HEK293 (cell line): ENCODE measurements around the gene TNP2.

ENCODE experiments used
- CTCF ChIA-PET: fragments of 350-600 bp; formaldehyde crosslinking; extraction: SDS; loops from one replicate; lab custom pipeline; 2021; ENCODE audit warnings: antibody characterized with exemption; lab: Yijun Ruan, JAX
- POLR2A ChIA-PET: fragments of 300-600 bp; formaldehyde crosslinking; extraction: SDS; loops from one replicate; lab custom pipeline; 2020; ENCODE audit warnings: antibody characterized with exemption, inconsistent platforms; lab: Yijun Ruan, JAX
- H3K27ac ChIP-seq: fragments of 200-500 bp; sonication (Bioruptor generic); 2 replicates; pipeline ENCODE4 v1.5.1; 2014; ENCODE audit warnings: low read depth, low read length, control low read depth, inconsistent platforms; ENCODE audit errors: extremely low read depth
- H3K36me3 ChIP-seq, 2 experiments: fragments of 200-500 bp in 1 of 2; sonication (Bioruptor generic) in 1 of 2; 1 replicate in 1 of 2; 2 replicates in 1 of 2; pipeline ENCODE4 v1.5.1; 2014 to 2017; ENCODE audit warnings: inconsistent platforms in 2 of 2, low read length in 2 of 2; ENCODE audit not compliant: control insufficient read depth in 2 of 2, insufficient read depth in 1 of 2
- H3K4me1 ChIP-seq: fragments of 200-500 bp; sonication (Bioruptor generic); 2 replicates; pipeline ENCODE4 v1.5.1; 2014; ENCODE audit warnings: mild to moderate bottlenecking, low read length, inconsistent platforms; ENCODE audit not compliant: control insufficient read depth, insufficient read depth
- H3K4me3 ChIP-seq: 2 replicates; pipeline ENCODE4 v1.5.1; 2011; ENCODE audit warnings: low read depth, mild to moderate bottlenecking, control low read depth, low read length, moderate library complexity
- H3K9me3 ChIP-seq: fragments of 200-500 bp; sonication (Bioruptor generic); 2 replicates; pipeline ENCODE4 v1.5.1; 2014; ENCODE audit warnings: low read depth, low read length, inconsistent platforms; ENCODE audit not compliant: control insufficient read depth, insufficient read depth
- GFI1B ChIP-seq: fragments of 450-650 bp; formaldehyde crosslinking; IDR thresholded peaks from 2 replicates; pipeline ENCODE4 v1.5.1; 2016; ENCODE audit warnings: missing biosample characterization, missing genetic modification characterization
- ZBTB11 ChIP-seq: fragments of 450-650 bp; formaldehyde crosslinking; conservative IDR thresholded peaks from 2 replicates; pipeline ENCODE4 v1.5.1; 2016; ENCODE audit warnings: low read depth, missing biosample characterization, missing genetic modification characterization
- ZBTB7A ChIP-seq: fragments of 450-650 bp; formaldehyde crosslinking; IDR thresholded peaks from 2 replicates; pipeline ENCODE4 v1.5.1; 2016; ENCODE audit warnings: low read depth, missing biosample characterization, missing genetic modification characterization
- ZFP37 ChIP-seq: fragments of 450-650 bp; formaldehyde crosslinking; IDR thresholded peaks from 2 replicates; pipeline ENCODE4 v1.5.1; 2016; ENCODE audit warnings: missing biosample characterization, missing genetic modification characterization
- ZNF157 ChIP-seq: fragments of 450-650 bp; formaldehyde crosslinking; IDR thresholded peaks from 2 replicates; pipeline ENCODE4 v1.5.1; 2016; ENCODE audit warnings: missing biosample characterization, missing genetic modification characterization
- ZNF174 ChIP-seq: fragments of 450-650 bp; formaldehyde crosslinking; IDR thresholded peaks from 2 replicates; pipeline ENCODE4 v1.5.0; 2017; ENCODE audit warnings: missing biosample characterization, mild to moderate bottlenecking, missing genetic modification characterization
- ZNF2 ChIP-seq: fragments of 450-650 bp; formaldehyde crosslinking; IDR thresholded peaks from 2 replicates; pipeline ENCODE4 v1.5.1; 2016; ENCODE audit warnings: missing biosample characterization, missing genetic modification characterization
- ZNF37A ChIP-seq: fragments of 450-650 bp; IDR thresholded peaks from 2 replicates; pipeline ENCODE4 v1.5.1; 2018; ENCODE audit warnings: missing biosample characterization, missing genetic modification characterization
- ZNF530 ChIP-seq: fragments of 450-650 bp; formaldehyde crosslinking; IDR thresholded peaks from 2 replicates; pipeline ENCODE4 v1.5.1; 2016; ENCODE audit warnings: low read depth, missing biosample characterization, missing genetic modification characterization
- ZNF621 ChIP-seq: fragments of 450-650 bp; formaldehyde crosslinking; IDR thresholded peaks from 2 replicates; pipeline ENCODE4 v1.5.1; 2017; ENCODE audit warnings: missing biosample characterization, missing genetic modification characterization
- ZNF645 ChIP-seq: fragments of 450-650 bp; formaldehyde crosslinking; IDR thresholded peaks from 2 replicates; pipeline ENCODE4; 2016; ENCODE audit warnings: missing biosample characterization, missing genetic modification characterization
- ZNF747 ChIP-seq: fragments of 450-650 bp; formaldehyde crosslinking; IDR thresholded peaks from 2 replicates; pipeline ENCODE4 v1.5.1; 2016; ENCODE audit warnings: missing biosample characterization, missing genetic modification characterization
- ZXDB ChIP-seq: fragments of 450-650 bp; formaldehyde crosslinking; IDR thresholded peaks from 2 replicates; pipeline ENCODE4 v1.5.1; 2016; ENCODE audit warnings: missing biosample characterization, missing genetic modification characterization
- TF ChIP-seq, protein P1 (sequence below): fragments of 450-650 bp; formaldehyde crosslinking; IDR thresholded peaks from 2 replicates; pipeline ENCODE4 v1.5.1; 2016; ENCODE audit warnings: missing biosample characterization, missing genetic modification characterization
- TF ChIP-seq, protein P2 (sequence below): fragments of 450-650 bp; formaldehyde crosslinking; IDR thresholded peaks from 2 replicates; pipeline ENCODE4 v1.5.1; 2017; ENCODE audit warnings: missing biosample characterization, missing genetic modification characterization
- TF ChIP-seq, protein P3 (sequence below): fragments of 450-650 bp; formaldehyde crosslinking; IDR thresholded peaks from 2 replicates; pipeline ENCODE4 v1.5.1; 2017; ENCODE audit warnings: missing biosample characterization, mild to moderate bottlenecking, missing genetic modification characterization, moderate library complexity
- TF ChIP-seq, protein P4 (sequence below): fragments of 450-650 bp; formaldehyde crosslinking; IDR thresholded peaks from 2 replicates; pipeline ENCODE4 v1.5.1; 2016; ENCODE audit warnings: missing biosample characterization, missing genetic modification characterization
- TF ChIP-seq, protein P5 (sequence below): fragments of 450-650 bp; formaldehyde crosslinking; IDR thresholded peaks from 2 replicates; pipeline ENCODE4 v1.5.1; 2016; ENCODE audit warnings: missing biosample characterization, missing genetic modification characterization, low read depth

TNP2 gene

DNA sequence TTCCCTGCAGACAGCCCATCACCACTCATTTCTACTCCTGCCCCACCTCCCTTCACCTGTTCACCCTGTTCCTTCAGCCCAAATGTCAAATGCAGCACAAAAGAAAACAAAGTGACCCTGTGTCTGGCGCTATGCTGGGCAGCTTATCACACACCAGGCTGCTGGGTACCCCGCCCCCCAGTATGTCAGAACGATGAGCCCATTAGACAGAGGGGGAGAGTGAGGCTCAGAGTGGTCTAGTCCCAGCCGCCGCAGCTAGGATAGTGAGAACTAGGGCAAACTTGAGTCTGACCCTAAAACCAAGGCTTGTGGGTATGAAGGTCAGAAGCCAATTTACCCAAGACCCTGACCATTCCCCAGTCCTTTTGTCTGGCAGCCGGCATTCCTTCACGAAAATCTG lies 4.0 kb downstream of the TNP2 start:
- TF ChIP-seq ZNF530 (tag by site-specific recombination) (no peak), ZFP37 (tag by site-specific recombination) (no peak)
- TF ChIP-seq, all 188 proteins: peak for 0
- Histone ChIP-seq H3K9me3 (no peaks in the 10 kb centered on the region), H3K36me3 (no peaks in the 10 kb centered on the region), H3K27ac (no peak overlapping the region), H3K4me3 (no peak overlapping the region), H3K4me1 (no peaks in the 10 kb centered on the region)
- CTCF ChIA-PET, result no interaction called here
- POLR2A ChIA-PET, result no interaction called here

- Histone ChIP-seq H3K27ac (no peak overlapping the region), H3K4me3 (no peak overlapping the region), H3K36me3 (no peaks in the 10 kb centered on the region), H3K4me1 (no peaks in the 10 kb centered on the region), H3K9me3 (no peaks in the 10 kb centered on the region)
- CTCF ChIA-PET, result no interaction called here
- POLR2A ChIA-PET, result no interaction called here
- TF ChIP-seq, protein P1, sequence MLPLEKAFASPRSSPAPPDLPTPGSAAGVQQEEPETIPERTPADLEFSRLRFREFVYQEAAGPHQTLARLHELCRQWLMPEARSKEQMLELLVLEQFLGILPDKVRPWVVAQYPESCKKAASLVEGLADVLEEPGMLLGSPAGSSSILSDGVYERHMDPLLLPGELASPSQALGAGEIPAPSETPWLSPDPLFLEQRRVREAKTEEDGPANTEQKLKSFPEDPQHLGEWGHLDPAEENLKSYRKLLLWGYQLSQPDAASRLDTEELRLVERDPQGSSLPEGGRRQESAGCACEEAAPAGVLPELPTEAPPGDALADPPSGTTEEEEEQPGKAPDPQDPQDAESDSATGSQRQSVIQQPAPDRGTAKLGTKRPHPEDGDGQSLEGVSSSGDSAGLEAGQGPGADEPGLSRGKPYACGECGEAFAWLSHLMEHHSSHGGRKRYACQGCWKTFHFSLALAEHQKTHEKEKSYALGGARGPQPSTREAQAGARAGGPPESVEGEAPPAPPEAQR (tag by site-specific recombination), result no peak
- TF ChIP-seq, protein P2, sequence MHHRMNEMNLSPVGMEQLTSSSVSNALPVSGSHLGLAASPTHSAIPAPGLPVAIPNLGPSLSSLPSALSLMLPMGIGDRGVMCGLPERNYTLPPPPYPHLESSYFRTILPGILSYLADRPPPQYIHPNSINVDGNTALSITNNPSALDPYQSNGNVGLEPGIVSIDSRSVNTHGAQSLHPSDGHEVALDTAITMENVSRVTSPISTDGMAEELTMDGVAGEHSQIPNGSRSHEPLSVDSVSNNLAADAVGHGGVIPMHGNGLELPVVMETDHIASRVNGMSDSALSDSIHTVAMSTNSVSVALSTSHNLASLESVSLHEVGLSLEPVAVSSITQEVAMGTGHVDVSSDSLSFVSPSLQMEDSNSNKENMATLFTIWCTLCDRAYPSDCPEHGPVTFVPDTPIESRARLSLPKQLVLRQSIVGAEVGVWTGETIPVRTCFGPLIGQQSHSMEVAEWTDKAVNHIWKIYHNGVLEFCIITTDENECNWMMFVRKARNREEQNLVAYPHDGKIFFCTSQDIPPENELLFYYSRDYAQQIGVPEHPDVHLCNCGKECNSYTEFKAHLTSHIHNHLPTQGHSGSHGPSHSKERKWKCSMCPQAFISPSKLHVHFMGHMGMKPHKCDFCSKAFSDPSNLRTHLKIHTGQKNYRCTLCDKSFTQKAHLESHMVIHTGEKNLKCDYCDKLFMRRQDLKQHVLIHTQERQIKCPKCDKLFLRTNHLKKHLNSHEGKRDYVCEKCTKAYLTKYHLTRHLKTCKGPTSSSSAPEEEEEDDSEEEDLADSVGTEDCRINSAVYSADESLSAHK, result no peak
- TF ChIP-seq ZBTB11 (tag by site-specific recombination), result no peak
- no peak for TF ChIP-seq ZNF747 (tag by site-specific recombination)
- TF ChIP-seq ZNF2 (tag by site-specific recombination), result no peak
- TF ChIP-seq ZNF645 (tag by site-specific recombination), result no peak
- TF ChIP-seq ZNF174 (tag by site-specific recombination), result no peak
- TF ChIP-seq ZNF37A, result no peak
- no peak for TF ChIP-seq ZXDB
- no peak for TF ChIP-seq ZFP37 (tag by site-specific recombination)
- TF ChIP-seq, protein P3, sequence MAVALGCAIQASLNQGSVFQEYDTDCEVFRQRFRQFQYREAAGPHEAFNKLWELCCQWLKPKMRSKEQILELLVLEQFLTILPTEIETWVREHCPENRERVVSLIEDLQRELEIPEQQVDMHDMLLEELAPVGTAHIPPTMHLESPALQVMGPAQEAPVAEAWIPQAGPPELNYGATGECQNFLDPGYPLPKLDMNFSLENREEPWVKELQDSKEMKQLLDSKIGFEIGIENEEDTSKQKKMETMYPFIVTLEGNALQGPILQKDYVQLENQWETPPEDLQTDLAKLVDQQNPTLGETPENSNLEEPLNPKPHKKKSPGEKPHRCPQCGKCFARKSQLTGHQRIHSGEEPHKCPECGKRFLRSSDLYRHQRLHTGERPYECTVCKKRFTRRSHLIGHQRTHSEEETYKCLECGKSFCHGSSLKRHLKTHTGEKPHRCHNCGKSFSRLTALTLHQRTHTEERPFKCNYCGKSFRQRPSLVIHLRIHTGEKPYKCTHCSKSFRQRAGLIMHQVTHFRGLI (tag by site-specific recombination), result no peak
- TF ChIP-seq ZNF621 (tag by site-specific recombination), result no peak
- no peak for TF ChIP-seq ZNF157 (tag by site-specific recombination)
- TF ChIP-seq ZBTB7A (tag by site-specific recombination), result no peak
- TF ChIP-seq, protein P4, sequence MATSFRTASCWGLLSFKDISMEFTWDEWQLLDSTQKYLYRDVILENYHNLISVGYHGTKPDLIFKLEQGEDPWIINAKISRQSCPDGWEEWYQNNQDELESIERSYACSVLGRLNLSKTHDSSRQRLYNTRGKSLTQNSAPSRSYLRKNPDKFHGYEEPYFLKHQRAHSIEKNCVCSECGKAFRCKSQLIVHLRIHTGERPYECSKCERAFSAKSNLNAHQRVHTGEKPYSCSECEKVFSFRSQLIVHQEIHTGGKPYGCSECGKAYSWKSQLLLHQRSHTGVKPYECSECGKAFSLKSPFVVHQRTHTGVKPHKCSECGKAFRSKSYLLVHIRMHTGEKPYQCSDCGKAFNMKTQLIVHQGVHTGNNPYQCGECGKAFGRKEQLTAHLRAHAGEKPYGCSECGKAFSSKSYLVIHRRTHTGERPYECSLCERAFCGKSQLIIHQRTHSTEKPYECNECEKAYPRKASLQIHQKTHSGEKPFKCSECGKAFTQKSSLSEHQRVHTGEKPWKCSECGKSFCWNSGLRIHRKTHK (tag by site-specific recombination), result no peak
- no peak for TF ChIP-seq GFI1B (tag by site-specific recombination)
- TF ChIP-seq, protein P5, sequence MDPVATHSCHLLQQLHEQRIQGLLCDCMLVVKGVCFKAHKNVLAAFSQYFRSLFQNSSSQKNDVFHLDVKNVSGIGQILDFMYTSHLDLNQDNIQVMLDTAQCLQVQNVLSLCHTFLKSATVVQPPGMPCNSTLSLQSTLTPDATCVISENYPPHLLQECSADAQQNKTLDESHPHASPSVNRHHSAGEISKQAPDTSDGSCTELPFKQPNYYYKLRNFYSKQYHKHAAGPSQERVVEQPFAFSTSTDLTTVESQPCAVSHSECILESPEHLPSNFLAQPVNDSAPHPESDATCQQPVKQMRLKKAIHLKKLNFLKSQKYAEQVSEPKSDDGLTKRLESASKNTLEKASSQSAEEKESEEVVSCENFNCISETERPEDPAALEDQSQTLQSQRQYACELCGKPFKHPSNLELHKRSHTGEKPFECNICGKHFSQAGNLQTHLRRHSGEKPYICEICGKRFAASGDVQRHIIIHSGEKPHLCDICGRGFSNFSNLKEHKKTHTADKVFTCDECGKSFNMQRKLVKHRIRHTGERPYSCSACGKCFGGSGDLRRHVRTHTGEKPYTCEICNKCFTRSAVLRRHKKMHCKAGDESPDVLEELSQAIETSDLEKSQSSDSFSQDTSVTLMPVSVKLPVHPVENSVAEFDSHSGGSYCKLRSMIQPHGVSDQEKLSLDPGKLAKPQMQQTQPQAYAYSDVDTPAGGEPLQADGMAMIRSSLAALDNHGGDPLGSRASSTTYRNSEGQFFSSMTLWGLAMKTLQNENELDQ (tag by site-specific recombination), result no peak
These were observed 4.8 kb downstream of the TNP2 start for GRCh38 chr16:11264155-11264832.
